Loucy (cell line): ENCODE measurements around the gene NPVF.

Experiments used
- H2AFZ ChIP-seq: fragments of 200-600 bp; sonication (generic); 2 replicates; pipeline ENCODE4 v1.6.0; 2016; ENCODE audit warnings: antibody characterized with exemption, mild to moderate bottlenecking, low read length, moderate library complexity
- H3F3A ChIP-seq: fragments of 200-600 bp; 2 replicates; pipeline ENCODE4 v1.6.0; 2016; ENCODE audit warnings: antibody characterized with exemption, low read depth, mild to moderate bottlenecking
- H3K27me3 ChIP-seq: fragments of 200-600 bp; sonication (generic); 2 replicates; pipeline ENCODE4 v1.6.1; 2014; ENCODE audit warnings: low read length, mild to moderate bottlenecking; ENCODE audit not compliant: insufficient read depth, poor library complexity, severe bottlenecking
- H3K36me3 ChIP-seq: fragments of 200-600 bp; sonication (generic); 2 replicates; pipeline ENCODE4 v1.6.1; 2016; ENCODE audit warnings: low read length; ENCODE audit not compliant: insufficient read depth
- H3K4me1 ChIP-seq: fragments of 200-600 bp; sonication (generic); 2 replicates; pipeline ENCODE4 v1.5.1; 2014; ENCODE audit warnings: low read length, mild to moderate bottlenecking; ENCODE audit not compliant: insufficient read depth, poor library complexity, severe bottlenecking
- H3K4me2 ChIP-seq: fragments of 200-600 bp; sonication (generic); 2 replicates; pipeline ENCODE4 v1.6.0; 2014; ENCODE audit warnings: antibody characterized with exemption, low read length, low read depth, mild to moderate bottlenecking; ENCODE audit not compliant: poor library complexity, severe bottlenecking
- H3K4me3 ChIP-seq: fragments of 200-600 bp; sonication (generic); 2 replicates; pipeline ENCODE4 v1.5.1; 2014; ENCODE audit warnings: low read length, mild to moderate bottlenecking, mixed read lengths; ENCODE audit not compliant: poor library complexity, severe bottlenecking
- H3K79me2 ChIP-seq: fragments of 200-600 bp; sonication (generic); 2 replicates; pipeline ENCODE4 v1.6.1; 2014; ENCODE audit warnings: low read length; ENCODE audit not compliant: insufficient read depth
- H3K9ac ChIP-seq: fragments of 200-600 bp; sonication (generic); 2 replicates; pipeline ENCODE4 v1.6.0; 2014; ENCODE audit warnings: mild to moderate bottlenecking, low read depth, low read length, moderate library complexity; ENCODE audit not compliant: poor library complexity, severe bottlenecking
- H3K9me2 ChIP-seq: fragments of 200-600 bp; sonication (generic); replicated peaks from 2 replicates; pipeline ENCODE4 v1.6.1; 2016; ENCODE audit warnings: low read depth, low read length, mixed read lengths
- H3K9me3 ChIP-seq: fragments of 200-600 bp; sonication (generic); 2 replicates; pipeline ENCODE4 v1.6.1; 2014; ENCODE audit warnings: mild to moderate bottlenecking, antibody characterized with exemption, low read length, low read depth; ENCODE audit not compliant: insufficient read depth
- H4K20me1 ChIP-seq: fragments of 200-600 bp; sonication (generic); 2 replicates; pipeline ENCODE4 v1.6.0; 2014; ENCODE audit warnings: antibody characterized with exemption, low read length, mild to moderate bottlenecking; ENCODE audit not compliant: insufficient read depth, poor library complexity, severe bottlenecking
- CTCF ChIP-seq: fragments of 200-600 bp; sonication (generic); conservative IDR thresholded peaks from 2 replicates; pipeline ENCODE4 v1.5.1; 2014; ENCODE audit warnings: mild to moderate bottlenecking, antibody characterized with exemption, low read length
- EZH2phosphoT487 ChIP-seq: fragments of 200-600 bp; IDR thresholded peaks from 2 replicates; pipeline ENCODE4 v1.6.1; 2018; ENCODE audit warnings: antibody characterized with exemption, mild to moderate bottlenecking, moderate library complexity, borderline replicate concordance

Gene NPVF

DNA sequence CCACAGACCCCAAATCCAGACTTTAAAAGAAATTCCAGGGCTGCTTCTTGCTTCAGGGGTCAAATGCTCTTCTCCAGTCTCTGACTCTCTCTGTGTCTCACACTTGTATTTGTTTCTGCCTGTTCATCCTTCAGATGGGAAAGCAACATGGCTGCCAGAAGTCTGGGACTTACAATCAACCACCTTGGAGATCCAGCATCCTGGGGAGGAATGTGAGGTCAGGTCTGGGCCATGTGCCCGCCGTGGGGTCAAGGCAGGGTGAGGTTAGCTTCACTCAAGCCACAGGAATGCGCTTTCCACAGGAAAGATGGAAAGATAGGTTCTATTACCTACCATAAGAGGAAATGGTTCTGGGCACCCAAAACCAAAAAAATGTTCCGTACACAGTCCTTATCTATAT lies 34.3 kb upstream of the NPVF start:
- peaks cover 27% of the 10 kb centered on the region for H3K4me1 ChIP-seq
- H3K9me2 ChIP-seq: no peaks in the 10 kb centered on the region
- no peak overlapping the region for H3K4me3 ChIP-seq
- no peak overlapping the region for H3K9ac ChIP-seq
- H2AFZ ChIP-seq: no peak overlapping the region
- no peaks in the 10 kb centered on the region for H3F3A ChIP-seq
- H3K36me3 ChIP-seq: no peaks in the 10 kb centered on the region
- H4K20me1 ChIP-seq: no peaks in the 10 kb centered on the region
- H3K9me3 ChIP-seq: no peaks in the 10 kb centered on the region
- H3K27me3 ChIP-seq: no peaks in the 10 kb centered on the region
- no peaks in the 10 kb centered on the region for H3K79me2 ChIP-seq
- TF ChIP-seq EZH2phosphoT487 (no peak), CTCF (no peak)
- no peak overlapping the region for H3K4me2 ChIP-seq

GRCh38 chr7:25261545-25262140 lies 33.4 kb upstream of the NPVF start:
- Histone ChIP-seq H3K4me2 (peak overlapping the region; percentile 60), H3K4me3 (peak overlapping the region; percentile 59)

DNA sequence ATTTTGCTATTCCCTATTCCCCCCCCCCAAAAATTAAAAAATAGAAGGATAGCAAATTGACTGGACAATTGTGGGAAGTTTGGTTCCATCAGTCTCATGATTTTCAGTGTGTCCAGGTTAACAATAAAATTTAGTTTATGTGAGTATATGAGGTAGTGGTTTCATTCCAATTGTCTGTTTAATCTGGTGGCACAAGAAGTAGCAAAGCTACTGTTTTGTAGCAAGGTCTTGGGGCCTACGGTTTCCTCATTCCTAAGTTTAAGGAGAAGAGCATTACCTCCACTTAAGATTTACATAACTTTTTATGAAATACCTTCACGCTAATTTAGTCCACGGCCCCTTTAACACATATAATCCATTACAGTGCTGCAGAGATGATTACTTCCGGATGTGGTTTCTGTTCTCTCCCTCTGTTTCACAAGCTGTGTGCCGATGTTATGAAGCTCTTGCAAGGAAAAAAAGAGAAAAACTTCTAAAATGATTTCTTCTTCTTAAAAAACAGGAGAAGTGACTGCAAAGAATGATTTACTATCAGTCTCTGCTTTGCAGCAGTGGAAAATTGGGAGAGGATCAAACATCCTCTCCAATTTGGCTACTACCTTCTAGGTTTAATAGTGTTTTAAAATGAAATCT lies 32.7 kb upstream of the NPVF start:
- H4K20me1 ChIP-seq: no peaks in the 10 kb centered on the region
- H3K27me3 ChIP-seq: no peaks in the 10 kb centered on the region
- H3F3A ChIP-seq: no peaks in the 10 kb centered on the region
- peak overlapping the region; percentile 59 for H3K4me3 ChIP-seq
- H3K4me2 ChIP-seq: peak overlapping the region; percentile 60
- H3K36me3 ChIP-seq: no peaks in the 10 kb centered on the region
- TF ChIP-seq EZH2phosphoT487: no peak
- no peak for TF ChIP-seq CTCF
- H3K9me2 ChIP-seq: no peaks in the 10 kb centered on the region
- no peaks in the 10 kb centered on the region for H3K9me3 ChIP-seq
- H2AFZ ChIP-seq: peak overlapping the region; percentile 22; the same call in 1 of the 2 replicates
- H3K79me2 ChIP-seq: no peaks in the 10 kb centered on the region
- H3K9ac ChIP-seq: no peak overlapping the region
- peaks cover 27% of the 10 kb centered on the region for H3K4me1 ChIP-seq

More at GRCh38 chr7:25261545-25262140, 33.4 kb upstream of the NPVF start:
- Histone ChIP-seq H3K27me3 (no peaks in the 10 kb centered on the region), H3K9ac (no peak overlapping the region), H3K9me2 (no peaks in the 10 kb centered on the region), H3K4me1 (peaks cover 27% of the 10 kb centered on the region), H3K9me3 (no peaks in the 10 kb centered on the region), H4K20me1 (no peaks in the 10 kb centered on the region), H3K36me3 (no peaks in the 10 kb centered on the region), H3F3A (no peaks in the 10 kb centered on the region), H3K79me2 (no peaks in the 10 kb centered on the region), H2AFZ (peak overlapping the region; percentile 22; the same call in 1 of the 2 replicates)
- TF ChIP-seq EZH2phosphoT487 (no peak), CTCF (no peak)
